Stimulated activated CD8-positive, alpha-beta memory T cell treated with anti-CD3 and anti-CD28 coated beads, Interleukin-7, amount 100 ng/mL, for 1 hour (primary cell): Measurements from ENCODE around the gene DPY19L2.
"Not testable (repeated sequence)": the region's sequence is repeated elsewhere in the genome, so short reads cannot be mapped to it uniquely, and the experiment has no call there.

ENCODE experiments used
- DNase-seq, 2 donors: peaks; one replicate each; pipeline ENCODE4 v3.0.0-alpha.2; 2020; ENCODE audit warnings: low read depth in 2 of 2

The DPY19L2 gene

DNA sequence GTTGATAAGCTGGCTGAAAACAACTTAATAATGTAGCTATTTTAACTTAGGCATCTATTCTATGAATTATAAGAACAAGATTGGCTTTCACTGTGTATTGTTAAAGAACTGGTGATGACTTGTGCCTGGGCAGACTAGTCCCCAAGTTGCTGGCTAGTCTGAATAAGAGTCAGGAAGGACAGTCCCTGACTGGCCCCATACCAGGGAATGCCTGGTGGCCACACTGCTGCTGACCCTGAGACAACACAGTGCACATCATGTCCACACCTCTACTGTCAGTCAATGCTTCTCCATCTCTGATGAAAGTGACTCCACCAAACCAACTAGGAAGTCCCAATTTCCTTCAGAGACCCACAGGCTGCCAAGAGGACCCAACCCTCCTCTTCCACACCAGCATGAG lies 130.5 kb downstream of the DPY19L2 start:
- not testable (repeated sequence) for DNase-seq

DNA sequence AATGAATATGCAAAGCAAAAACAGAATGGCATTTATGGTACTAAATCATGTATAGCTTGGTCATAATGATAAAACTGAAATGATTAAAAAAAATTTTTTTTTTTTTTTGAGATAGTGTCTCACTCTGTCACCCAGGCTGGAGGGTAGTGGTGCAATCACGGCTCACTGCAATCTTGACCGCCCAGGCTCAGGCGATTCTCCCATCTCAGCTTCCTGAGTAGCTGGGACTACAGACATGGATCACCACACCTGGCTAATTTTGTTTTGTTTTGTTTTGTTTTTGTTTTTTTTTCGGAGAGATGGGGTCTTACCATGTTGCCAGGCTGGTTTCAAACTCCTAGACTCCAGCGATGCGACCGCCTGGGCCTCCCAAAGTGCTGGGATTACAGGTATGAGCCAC lies 138.7 kb downstream of the DPY19L2 start:
- not testable (repeated sequence) for DNase-seq

DNA sequence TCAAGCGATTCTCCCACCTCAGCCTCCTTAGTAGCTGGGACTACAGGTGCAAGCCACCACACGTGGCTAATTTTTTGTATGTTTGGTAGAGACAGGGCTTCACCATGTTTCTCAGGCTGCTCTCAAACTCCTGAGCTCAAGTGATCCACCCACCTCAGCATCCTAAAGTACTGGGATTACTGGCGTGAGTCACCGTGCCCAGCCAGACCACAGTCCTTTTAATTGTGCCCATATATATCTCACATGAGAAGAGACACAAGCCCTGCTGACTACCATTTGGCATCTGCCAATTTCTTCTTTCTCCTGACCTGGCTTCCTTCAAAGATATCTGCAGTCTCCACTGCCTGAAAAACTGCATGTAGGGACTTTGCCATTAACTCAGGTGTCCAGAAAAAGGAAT lies 142.5 kb downstream of the DPY19L2 start:
- no peak for DNase-seq

DNA sequence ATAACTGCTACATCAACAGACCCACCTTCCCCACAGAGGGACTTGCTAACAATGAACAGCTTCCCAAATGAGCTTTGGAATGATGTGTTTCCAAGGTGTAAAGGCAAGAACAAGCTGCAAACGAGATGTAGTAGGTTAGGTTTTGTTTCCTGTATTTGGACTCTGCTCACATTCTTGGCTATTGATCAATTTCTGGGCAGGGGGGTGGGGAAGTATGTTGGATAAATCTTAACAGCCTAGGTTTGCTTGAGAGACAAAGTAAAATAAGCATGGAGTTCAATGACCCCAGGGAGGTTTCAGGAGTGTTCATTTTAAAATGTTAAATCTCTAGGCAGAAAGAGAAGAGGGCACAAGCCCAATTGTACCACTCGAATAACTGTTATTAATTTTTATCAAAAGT lies 146.6 kb downstream of the DPY19L2 start:
- DNase-seq, result no peak
